ENCODE data around the gene DHX34.

DHX34 gene

DNA sequence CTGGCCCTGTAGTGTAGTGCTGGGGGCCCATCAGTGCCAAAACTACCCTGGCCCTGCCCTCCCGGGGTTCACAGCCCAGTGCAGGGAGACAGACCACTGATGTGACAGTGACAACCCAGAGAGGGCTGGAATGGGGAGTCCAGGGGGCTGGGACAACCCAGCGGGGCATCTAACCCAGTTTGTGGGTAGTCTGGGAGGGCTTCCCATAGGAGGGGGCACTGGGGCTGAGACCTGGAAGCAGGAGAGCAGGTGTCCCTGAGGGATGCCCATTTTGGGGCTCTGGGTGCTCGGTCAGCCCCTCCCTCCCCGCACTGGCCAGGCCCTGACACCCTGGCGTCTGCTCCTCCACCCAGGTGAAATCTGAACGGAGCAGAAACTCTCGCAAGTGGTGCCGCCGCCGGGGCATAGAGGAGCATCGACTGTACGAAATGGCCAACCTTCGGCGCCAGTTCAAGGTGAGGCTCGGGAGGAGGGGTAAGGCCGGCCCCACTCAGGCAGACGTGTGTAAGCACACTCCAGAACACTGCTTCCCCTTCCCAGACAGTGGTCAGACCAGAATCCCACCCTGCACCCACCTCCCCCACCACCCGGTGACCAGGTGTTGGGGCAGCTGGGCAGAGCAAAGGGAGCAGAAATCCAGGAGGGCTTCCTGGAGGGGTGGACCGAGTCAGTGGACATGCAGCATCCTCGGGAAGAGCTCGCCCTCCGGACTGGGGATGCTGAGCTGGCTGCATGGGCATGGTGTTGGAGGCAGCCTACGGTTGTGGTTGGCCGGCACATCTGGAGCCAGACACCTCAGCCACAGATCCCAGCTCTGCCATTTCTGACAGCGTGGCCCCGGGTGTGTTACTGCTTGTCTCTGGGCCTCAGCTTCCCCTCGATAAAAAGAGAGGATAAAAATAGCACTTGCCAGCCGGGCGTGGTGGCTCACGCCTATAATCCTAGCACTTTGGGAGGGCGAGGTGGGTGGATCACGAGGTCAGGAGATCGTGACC is 24.4 kb downstream of the DHX34 start:
- no peak overlapping the region for H3K27ac ChIP-seq (ENCODE audit: low read depth, low read length)
- peaks cover 53% of the 10 kb centered on the region for H3K36me3 ChIP-seq (ENCODE audit: insufficient read depth, low read length)
- no peaks in the 10 kb centered on the region for H3K27me3 ChIP-seq (ENCODE audit: control insufficient read depth in 1 of 2, insufficient read depth in 2 of 2, low read length in 2 of 2)
- no peaks in the 10 kb centered on the region for H3K9me3 ChIP-seq (ENCODE audit: low read length)
- H3K4me3 ChIP-seq (ENCODE audit: low read depth in 1 of 2, low read length in 2 of 2): no peak overlapping the region
- no peaks in the 10 kb centered on the region for H3K4me1 ChIP-seq (ENCODE audit: insufficient read depth, low read length)
- H3K9ac ChIP-seq (ENCODE audit: low read length): no peak overlapping the region

DNA sequence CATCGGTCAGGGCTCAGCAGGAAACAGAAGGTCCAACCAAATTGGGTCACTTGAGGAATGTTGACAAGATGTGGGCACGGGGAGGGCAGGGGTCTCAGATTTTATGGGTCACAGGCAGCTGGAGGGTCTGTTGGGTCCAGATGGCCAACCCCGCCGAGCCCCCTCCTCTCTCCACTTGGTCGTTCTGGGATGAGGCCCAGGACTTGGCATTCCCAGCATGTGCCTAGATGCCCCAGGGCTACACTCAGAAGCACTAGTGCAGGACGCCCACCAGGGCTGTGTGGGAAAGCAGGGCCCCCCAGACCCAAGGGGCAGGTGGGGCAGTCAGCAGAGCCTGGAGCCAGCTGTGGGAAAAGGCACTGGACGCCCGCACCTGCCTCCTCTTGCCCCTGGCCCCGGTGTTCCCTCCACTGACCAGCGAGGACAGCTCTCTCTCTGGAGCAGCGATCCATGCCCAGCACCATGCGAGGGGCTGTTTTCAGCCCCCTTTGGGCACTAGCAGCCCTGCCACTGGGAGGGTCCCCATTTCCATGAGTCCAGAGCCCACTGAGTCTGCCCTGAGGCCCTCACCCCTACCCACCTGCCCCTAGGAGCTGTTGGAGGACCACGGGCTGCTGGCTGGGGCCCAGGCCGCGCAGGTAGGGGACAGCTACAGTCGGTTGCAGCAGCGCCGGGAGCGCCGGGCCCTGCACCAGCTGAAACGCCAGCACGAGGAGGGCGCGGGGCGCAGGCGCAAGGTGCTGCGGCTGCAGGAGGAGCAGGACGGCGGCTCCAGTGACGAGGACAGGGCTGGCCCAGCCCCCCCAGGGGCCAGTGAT is 26.0 kb downstream of the DHX34 start:
- Histone ChIP-seq H3K4me3 (ENCODE audit: low read depth in 1 of 2, low read length in 2 of 2) (no peak overlapping the region), H3K4me1 (ENCODE audit: insufficient read depth, low read length) (no peaks in the 10 kb centered on the region), H3K27ac (ENCODE audit: low read depth, low read length) (no peak overlapping the region), H3K9ac (ENCODE audit: low read length) (no peak overlapping the region), H3K9me3 (ENCODE audit: low read length) (no peaks in the 10 kb centered on the region), H3K36me3 (ENCODE audit: insufficient read depth, low read length) (peaks cover 53% of the 10 kb centered on the region), H3K27me3 (ENCODE audit: control insufficient read depth in 1 of 2, insufficient read depth in 2 of 2, low read length in 2 of 2) (no peaks in the 10 kb centered on the region)

DNA sequence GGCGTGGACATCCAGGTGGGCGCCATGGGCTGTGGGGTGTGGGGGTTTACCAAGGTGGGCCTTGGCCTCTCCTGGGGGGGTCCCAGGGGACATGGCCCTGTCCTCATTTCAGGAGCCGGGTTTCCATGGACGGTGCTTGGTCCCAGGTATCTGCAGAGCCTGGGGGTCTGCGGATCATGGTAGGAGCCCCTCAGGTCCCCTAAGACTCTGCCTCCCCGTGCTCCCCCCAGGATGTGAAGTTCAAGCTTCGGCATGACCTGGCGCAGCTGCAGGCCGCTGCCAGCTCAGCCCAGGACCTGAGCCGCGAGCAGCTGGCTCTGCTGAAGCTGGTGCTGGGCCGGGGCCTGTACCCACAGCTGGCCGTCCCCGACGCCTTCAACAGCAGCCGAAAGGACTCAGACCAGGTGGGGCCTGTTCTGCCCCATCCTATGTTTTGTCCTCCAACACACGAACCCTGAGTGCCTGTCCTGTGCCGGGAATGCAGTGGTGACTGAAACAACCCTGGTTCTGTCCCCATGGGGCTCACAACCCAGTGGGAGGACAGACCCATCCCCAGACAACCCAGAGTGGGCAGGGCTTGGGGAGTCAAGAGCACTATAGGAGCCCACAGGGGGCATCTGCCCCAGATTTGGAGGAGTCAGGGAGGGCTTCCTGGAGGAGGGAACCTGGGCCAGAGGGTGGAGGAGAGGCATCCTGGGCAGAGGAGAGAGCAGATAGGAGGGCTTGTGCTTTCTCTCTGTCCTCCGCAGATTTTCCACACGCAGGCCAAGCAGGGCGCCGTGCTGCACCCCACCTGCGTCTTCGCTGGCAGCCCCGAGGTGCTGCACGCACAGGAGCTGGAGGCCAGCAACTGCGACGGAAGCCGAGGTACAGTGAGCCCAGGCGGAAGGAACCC is 26.8 kb downstream of the DHX34 start:
- no peak overlapping the region for H3K9ac ChIP-seq (ENCODE audit: low read length)
- no peaks in the 10 kb centered on the region for H3K4me1 ChIP-seq (ENCODE audit: insufficient read depth, low read length)
- peaks cover 60% of the 10 kb centered on the region for H3K36me3 ChIP-seq (ENCODE audit: insufficient read depth, low read length)
- H3K27me3 ChIP-seq (ENCODE audit: control insufficient read depth in 1 of 2, insufficient read depth in 2 of 2, low read length in 2 of 2): no peaks in the 10 kb centered on the region
- no peaks in the 10 kb centered on the region for H3K9me3 ChIP-seq (ENCODE audit: low read length)
- no peak overlapping the region for H3K4me3 ChIP-seq (ENCODE audit: low read depth in 1 of 2, low read length in 2 of 2)
- no peak overlapping the region for H3K27ac ChIP-seq (ENCODE audit: low read depth, low read length)

DNA sequence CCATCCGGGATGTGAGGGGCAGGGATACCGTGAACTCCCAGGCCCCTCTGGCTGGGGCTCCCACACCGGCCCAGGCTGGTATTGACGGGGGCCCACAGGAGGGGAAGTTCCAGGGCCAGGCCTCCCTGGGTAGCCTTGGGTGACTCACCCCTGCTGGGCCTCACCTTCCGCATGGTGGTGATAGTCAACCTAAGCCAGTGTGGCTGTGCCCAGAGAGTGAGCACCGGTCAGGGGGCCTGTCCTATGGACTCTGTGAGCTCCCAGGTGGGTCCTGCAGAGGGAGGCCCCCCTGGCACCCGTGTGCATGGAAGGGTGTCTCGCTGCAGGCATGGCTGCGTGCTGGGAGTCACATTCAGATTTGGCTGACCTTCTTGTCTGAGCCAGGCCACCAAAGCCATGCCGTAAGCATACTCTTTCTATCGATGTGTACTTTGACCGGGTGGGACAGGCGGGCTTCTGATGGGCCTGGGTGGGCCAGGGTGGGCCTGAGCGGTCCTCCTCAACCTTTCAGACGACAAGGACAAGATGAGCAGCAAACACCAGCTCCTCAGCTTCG is 27.6 kb downstream of the DHX34 start:
- H3K27me3 ChIP-seq (ENCODE audit: control insufficient read depth in 1 of 2, insufficient read depth in 2 of 2, low read length in 2 of 2): no peaks in the 10 kb centered on the region
- H3K4me3 ChIP-seq (ENCODE audit: low read depth in 1 of 2, low read length in 2 of 2): no peak overlapping the region
- H3K9me3 ChIP-seq (ENCODE audit: low read length): no peaks in the 10 kb centered on the region
- H3K9ac ChIP-seq (ENCODE audit: low read length): no peak overlapping the region
- peaks cover 64% of the 10 kb centered on the region for H3K36me3 ChIP-seq (ENCODE audit: insufficient read depth, low read length)
- H3K27ac ChIP-seq (ENCODE audit: low read depth, low read length): no peak overlapping the region
- no peaks in the 10 kb centered on the region for H3K4me1 ChIP-seq (ENCODE audit: insufficient read depth, low read length)

DNA sequence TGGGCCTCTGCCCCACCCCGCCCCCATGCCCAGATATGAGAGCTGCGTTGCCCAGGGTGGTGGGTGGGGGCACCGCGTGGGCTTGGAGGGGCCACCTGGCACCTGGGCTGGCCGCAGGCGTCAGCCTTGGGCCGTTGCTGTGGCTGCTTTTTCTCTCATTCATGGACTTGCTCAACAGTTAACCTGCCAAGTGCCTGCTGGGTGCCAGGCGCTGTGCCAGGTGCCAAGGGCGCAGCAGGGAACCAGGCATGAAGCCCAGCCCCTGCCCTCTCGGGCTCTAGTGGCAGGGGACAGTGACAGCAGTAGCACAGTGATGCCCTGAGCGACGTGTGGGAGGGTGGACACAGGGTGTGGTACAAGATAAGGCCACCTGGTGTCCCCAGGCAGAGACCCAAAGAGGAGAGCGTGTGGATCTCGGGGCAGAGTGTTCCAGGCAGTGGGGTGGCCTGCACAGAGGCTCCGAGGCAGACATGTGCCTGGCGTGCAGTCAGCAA is 28.1 kb downstream of the DHX34 start:
- Histone ChIP-seq H3K9me3 (ENCODE audit: low read length) (no peaks in the 10 kb centered on the region), H3K4me3 (ENCODE audit: low read depth in 1 of 2, low read length in 2 of 2) (no peak overlapping the region), H3K27me3 (ENCODE audit: control insufficient read depth in 1 of 2, insufficient read depth in 2 of 2, low read length in 2 of 2) (no peaks in the 10 kb centered on the region), H3K36me3 (ENCODE audit: insufficient read depth, low read length) (peaks cover 66% of the 10 kb centered on the region), H3K4me1 (ENCODE audit: insufficient read depth, low read length) (no peaks in the 10 kb centered on the region), H3K27ac (ENCODE audit: low read depth, low read length) (no peak overlapping the region), H3K9ac (ENCODE audit: low read length) (no peak overlapping the region)

DNA sequence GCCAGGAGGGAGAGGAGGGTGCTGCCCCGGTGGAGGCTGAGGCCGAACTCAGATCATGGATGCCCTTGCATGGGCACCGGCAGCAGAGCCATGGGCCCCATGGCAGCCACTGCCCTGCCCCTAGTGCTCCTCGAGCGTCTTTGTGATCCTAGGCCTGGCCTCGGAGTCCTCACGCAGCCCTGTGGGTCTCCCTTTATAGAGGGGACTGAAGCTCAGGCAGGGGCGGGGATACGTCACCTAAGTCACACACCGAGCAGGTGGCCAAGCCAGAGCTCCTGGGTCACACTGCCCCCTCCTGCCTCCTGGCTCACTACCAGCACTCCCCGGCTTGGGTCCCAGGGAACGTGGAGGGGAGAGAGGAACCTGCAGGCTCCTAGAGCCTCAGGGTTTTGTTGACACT is 28.7 kb downstream of the DHX34 start:
- Histone ChIP-seq H3K9ac (ENCODE audit: low read length) (no peak overlapping the region), H3K36me3 (ENCODE audit: insufficient read depth, low read length) (peaks cover 64% of the 10 kb centered on the region), H3K27ac (ENCODE audit: low read depth, low read length) (peak overlapping the region; percentile 19), H3K9me3 (ENCODE audit: low read length) (no peaks in the 10 kb centered on the region), H3K4me3 (ENCODE audit: low read depth in 1 of 2, low read length in 2 of 2) (no peak overlapping the region), H3K4me1 (ENCODE audit: insufficient read depth, low read length) (no peaks in the 10 kb centered on the region), H3K27me3 (ENCODE audit: control insufficient read depth in 1 of 2, insufficient read depth in 2 of 2, low read length in 2 of 2) (no peaks in the 10 kb centered on the region)

DNA sequence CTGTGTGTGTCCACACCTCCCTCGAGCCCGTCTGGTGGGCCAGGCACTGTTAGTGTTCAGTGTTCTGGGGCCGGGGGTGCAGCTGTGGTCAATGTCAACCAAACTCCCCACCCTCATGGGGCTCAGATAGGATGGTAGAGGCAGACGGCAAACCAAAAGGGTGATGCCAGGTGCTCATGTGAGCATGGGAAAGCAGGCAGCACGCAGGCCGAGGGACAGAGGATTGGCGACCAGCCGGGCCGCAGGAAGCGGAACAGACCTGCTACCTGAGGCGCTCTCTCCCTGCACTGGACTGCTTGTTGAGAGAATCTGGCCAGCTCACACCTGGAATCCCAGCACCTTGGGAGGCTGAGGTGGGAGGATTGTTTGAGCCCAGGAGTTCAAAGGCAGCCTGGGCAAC is 29.1 kb downstream of the DHX34 start:
- H3K4me3 ChIP-seq (ENCODE audit: low read depth in 1 of 2, low read length in 2 of 2): no peak overlapping the region
- H3K27me3 ChIP-seq (ENCODE audit: control insufficient read depth in 1 of 2, insufficient read depth in 2 of 2, low read length in 2 of 2): no peaks in the 10 kb centered on the region
- H3K27ac ChIP-seq (ENCODE audit: low read depth, low read length): no peak overlapping the region
- no peaks in the 10 kb centered on the region for H3K4me1 ChIP-seq (ENCODE audit: insufficient read depth, low read length)
- H3K9me3 ChIP-seq (ENCODE audit: low read length): no peaks in the 10 kb centered on the region
- H3K36me3 ChIP-seq (ENCODE audit: insufficient read depth, low read length): peaks cover 60% of the 10 kb centered on the region
- H3K9ac ChIP-seq (ENCODE audit: low read length): no peak overlapping the region

DNA sequence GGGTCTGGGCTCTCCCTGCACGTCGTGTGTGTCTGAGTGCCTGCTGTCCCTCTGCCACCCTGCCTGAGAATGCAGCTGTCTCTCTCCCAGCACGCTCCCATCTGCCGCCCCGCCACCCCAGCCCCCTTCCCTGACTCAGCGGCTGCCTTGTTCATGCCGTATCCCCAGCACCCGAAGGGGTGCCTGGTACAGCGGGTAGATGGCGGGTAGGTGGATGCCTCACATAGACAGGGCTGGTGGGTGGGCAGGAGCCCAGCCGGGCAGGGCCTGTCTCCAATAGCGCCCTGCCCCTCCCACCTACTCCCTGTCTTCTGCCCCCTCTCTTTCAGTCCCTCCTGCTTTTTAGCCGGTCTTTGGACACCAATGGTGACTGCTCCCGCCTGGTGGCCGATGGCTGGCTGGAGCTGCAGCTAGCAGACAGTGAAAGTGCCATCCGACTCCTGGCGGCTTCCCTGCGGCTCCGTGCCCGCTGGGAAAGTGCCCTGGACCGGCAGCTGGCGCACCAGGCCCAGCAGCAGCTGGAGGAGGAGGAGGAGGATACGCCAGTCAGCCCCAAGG is 30.3 kb downstream of the DHX34 start:
- Histone ChIP-seq H3K4me1 (ENCODE audit: insufficient read depth, low read length) (no peaks in the 10 kb centered on the region), H3K9me3 (ENCODE audit: low read length) (no peaks in the 10 kb centered on the region), H3K27ac (ENCODE audit: low read depth, low read length) (no peak overlapping the region), H3K9ac (ENCODE audit: low read length) (no peak overlapping the region), H3K27me3 (ENCODE audit: control insufficient read depth in 1 of 2, insufficient read depth in 2 of 2, low read length in 2 of 2) (no peaks in the 10 kb centered on the region), H3K4me3 (ENCODE audit: low read depth in 1 of 2, low read length in 2 of 2) (no peak overlapping the region), H3K36me3 (ENCODE audit: insufficient read depth, low read length) (peaks cover 48% of the 10 kb centered on the region)

DNA sequence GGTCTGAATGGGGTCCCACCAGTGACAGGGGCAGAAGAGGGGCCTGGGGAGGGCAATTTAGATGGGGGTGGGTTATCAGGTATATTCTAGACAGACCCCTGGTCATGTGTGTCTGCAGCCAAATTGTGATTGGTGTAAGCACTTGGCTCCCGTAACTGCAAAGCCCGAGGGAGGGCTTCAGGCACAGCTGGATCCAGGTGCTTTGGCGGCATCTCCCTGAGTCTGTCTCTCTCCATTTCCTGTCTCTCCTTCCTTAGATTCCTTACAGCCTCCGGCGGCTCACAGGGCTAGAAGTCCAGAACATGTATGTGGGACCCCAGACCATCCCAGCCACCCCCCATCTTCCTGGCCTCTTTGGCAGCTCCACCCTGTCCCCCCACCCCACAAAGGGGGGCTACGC is 31.4 kb downstream of the DHX34 start:
- H3K27me3 ChIP-seq (ENCODE audit: control insufficient read depth in 1 of 2, insufficient read depth in 2 of 2, low read length in 2 of 2): no peaks in the 10 kb centered on the region
- no peaks in the 10 kb centered on the region for H3K4me1 ChIP-seq (ENCODE audit: insufficient read depth, low read length)
- no peak overlapping the region for H3K27ac ChIP-seq (ENCODE audit: low read depth, low read length)
- H3K9me3 ChIP-seq (ENCODE audit: low read length): no peaks in the 10 kb centered on the region
- H3K9ac ChIP-seq (ENCODE audit: low read length): no peak overlapping the region
- peaks cover 37% of the 10 kb centered on the region for H3K36me3 ChIP-seq (ENCODE audit: insufficient read depth, low read length)
- no peak overlapping the region for H3K4me3 ChIP-seq (ENCODE audit: low read depth in 1 of 2, low read length in 2 of 2)

DNA sequence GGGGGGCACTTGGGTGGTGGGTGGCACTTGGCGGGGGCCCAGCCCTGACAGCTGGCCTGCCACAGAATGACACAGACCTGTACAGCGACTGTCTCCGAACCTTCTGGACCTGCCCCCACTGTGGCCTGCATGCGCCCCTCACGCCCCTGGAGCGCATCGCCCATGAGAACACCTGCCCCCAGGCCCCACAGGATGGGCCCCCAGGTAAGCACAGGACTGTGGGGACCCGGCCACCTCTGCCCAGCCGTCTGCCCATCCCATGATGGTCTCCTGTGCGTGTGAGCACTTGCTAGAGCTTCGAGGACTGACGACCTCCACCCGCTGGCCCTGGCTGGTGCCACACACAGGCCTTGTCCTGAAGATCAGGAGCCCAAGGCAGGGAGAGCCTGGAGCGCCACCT is 32.0 kb downstream of the DHX34 start:
- no peak overlapping the region for H3K27ac ChIP-seq (ENCODE audit: low read depth, low read length)
- H3K4me3 ChIP-seq (ENCODE audit: low read depth in 1 of 2, low read length in 2 of 2): no peak overlapping the region
- no peaks in the 10 kb centered on the region for H3K27me3 ChIP-seq (ENCODE audit: control insufficient read depth in 1 of 2, insufficient read depth in 2 of 2, low read length in 2 of 2)
- H3K4me1 ChIP-seq (ENCODE audit: insufficient read depth, low read length): no peaks in the 10 kb centered on the region
- peaks cover 31% of the 10 kb centered on the region for H3K36me3 ChIP-seq (ENCODE audit: insufficient read depth, low read length)
- no peak overlapping the region for H3K9ac ChIP-seq (ENCODE audit: low read length)
- no peaks in the 10 kb centered on the region for H3K9me3 ChIP-seq (ENCODE audit: low read length)

All from muscle layer of colon (tissue), 2 donors.